ENCODE measurements around the gene ENTREP3.

The ENTREP3 gene

GRCh38 chr1:155198547-155198906, 56.8 kb downstream of the ENTREP3 start:
- no peak for DNase-seq (ENCODE audit: low spot score)

GRCh38 chr1:155197901-155198546, 57.3 kb downstream of the ENTREP3 start:
- DNase-seq (ENCODE audit: low spot score) = no peak

All from hematopoietic multipotent progenitor cell treated with erythropoietin and hydrocortisone succinate and interleukin-3 and kit ligand, for 15 days (in vitro differentiated cells).